Measurements from ENCODE around the gene RSAD2. TPM values are rescaled to one million over a fixed set of nuclear protein-coding genes. Genes with fewer than 3 reads are reported as not detected.
"Not testable (repeated sequence)": the region's sequence is repeated elsewhere in the genome, so short reads cannot be mapped to it uniquely, and the experiment has no call there.

Gene RSAD2
- polyA plus RNA-seq, 1 donor from 2014 or later: 1.2 TPM

DNA sequence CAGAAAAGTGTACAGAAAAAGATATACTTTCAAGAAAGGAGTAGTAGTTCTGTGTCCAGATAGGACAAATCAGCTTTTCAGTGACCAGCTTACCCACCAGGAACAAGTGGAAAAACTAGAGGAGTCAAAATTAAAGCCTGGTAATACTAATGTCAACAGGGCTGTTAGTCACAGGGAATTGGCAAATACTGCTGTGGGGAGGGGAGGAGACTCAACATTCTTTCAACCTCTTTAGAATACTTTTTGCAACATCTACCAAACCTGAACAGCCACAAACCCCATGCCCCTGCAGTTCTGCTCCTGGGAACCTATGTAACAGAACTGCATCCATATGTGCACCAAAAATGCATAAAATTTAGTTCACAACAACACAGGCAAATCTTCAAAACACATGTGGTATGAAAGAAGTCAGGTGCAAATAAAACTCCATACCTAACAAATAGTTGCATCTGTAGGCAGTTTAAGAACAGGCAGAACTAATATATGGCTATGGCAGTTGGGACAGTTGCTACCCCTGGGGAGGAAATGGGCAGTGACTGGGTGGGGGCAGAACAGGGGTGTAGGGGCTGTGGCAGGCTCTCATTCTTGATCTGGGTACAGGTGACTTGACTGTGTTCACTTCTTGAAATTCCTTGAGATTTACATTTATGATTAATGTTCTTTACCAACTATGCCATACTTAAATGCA lies 21.6 kb upstream of the RSAD2 start:
- Histone ChIP-seq H3K27me3 (ENCODE audit: insufficient read depth, low read depth, low read length) (no peaks in the 10 kb centered on the region), H4K20me1 (ENCODE audit: insufficient read depth) (no peaks in the 10 kb centered on the region), H3K9me3 (ENCODE audit: low read length) (no peaks in the 10 kb centered on the region), H3K4me3 (ENCODE audit: low read length) (no peak overlapping the region), H3K79me2 (replicated peaks; ENCODE audit: insufficient read depth, low read length) (no peaks in the 10 kb centered on the region), H3K9ac (ENCODE audit: low read length) (no peak overlapping the region), H3K36me3 (ENCODE audit: insufficient read depth, low read length) (no peaks in the 10 kb centered on the region), H2AFZ (ENCODE audit: low read depth, low read length) (no peak overlapping the region), H3F3A (ENCODE audit: insufficient read depth, low read length, poor library complexity, severe bottlenecking) (peaks cover 3% of the 10 kb centered on the region), H3K9me2 (ENCODE audit: insufficient read depth, low read length) (no peaks in the 10 kb centered on the region), H3K4me2 (ENCODE audit: low read length) (no peak overlapping the region), H3K27ac (ENCODE audit: low read length) (no peak overlapping the region)
- TF ChIP-seq SMC3 (conservative IDR thresholded peaks at IDR 0.05; ENCODE audit: poor library complexity): no peak
- TF ChIP-seq, protein P1, sequence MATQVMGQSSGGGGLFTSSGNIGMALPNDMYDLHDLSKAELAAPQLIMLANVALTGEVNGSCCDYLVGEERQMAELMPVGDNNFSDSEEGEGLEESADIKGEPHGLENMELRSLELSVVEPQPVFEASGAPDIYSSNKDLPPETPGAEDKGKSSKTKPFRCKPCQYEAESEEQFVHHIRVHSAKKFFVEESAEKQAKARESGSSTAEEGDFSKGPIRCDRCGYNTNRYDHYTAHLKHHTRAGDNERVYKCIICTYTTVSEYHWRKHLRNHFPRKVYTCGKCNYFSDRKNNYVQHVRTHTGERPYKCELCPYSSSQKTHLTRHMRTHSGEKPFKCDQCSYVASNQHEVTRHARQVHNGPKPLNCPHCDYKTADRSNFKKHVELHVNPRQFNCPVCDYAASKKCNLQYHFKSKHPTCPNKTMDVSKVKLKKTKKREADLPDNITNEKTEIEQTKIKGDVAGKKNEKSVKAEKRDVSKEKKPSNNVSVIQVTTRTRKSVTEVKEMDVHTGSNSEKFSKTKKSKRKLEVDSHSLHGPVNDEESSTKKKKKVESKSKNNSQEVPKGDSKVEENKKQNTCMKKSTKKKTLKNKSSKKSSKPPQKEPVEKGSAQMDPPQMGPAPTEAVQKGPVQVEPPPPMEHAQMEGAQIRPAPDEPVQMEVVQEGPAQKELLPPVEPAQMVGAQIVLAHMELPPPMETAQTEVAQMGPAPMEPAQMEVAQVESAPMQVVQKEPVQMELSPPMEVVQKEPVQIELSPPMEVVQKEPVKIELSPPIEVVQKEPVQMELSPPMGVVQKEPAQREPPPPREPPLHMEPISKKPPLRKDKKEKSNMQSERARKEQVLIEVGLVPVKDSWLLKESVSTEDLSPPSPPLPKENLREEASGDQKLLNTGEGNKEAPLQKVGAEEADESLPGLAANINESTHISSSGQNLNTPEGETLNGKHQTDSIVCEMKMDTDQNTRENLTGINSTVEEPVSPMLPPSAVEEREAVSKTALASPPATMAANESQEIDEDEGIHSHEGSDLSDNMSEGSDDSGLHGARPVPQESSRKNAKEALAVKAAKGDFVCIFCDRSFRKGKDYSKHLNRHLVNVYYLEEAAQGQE (IDR thresholded peaks at IDR 0.05; ENCODE audit: borderline replicate concordance): no peak
- no peak for TF ChIP-seq MXI1 (conservative IDR thresholded peaks at IDR 0.05; ENCODE audit: poor library complexity, severe bottlenecking)
- TF ChIP-seq POLR2AphosphoS5 (IDR thresholded peaks at IDR 0.05): no peak
- TF ChIP-seq EZH2 (IDR thresholded peaks at IDR 0.05; ENCODE audit: borderline replicate concordance, insufficient read depth, low read length, poor library complexity, severe bottlenecking): no peak
- TF ChIP-seq CTCF (IDR thresholded peaks at IDR 0.05; ENCODE audit: poor library complexity, severe bottlenecking): no peak
- no peak for TF ChIP-seq RAD21 (conservative IDR thresholded peaks at IDR 0.05)
- no peak for TF ChIP-seq TAF1 (IDR thresholded peaks at IDR 0.05; ENCODE audit: low read depth)
- TF ChIP-seq EP300 (conservative IDR thresholded peaks at IDR 0.05; ENCODE audit: poor library complexity, severe bottlenecking): no peak

DNA sequence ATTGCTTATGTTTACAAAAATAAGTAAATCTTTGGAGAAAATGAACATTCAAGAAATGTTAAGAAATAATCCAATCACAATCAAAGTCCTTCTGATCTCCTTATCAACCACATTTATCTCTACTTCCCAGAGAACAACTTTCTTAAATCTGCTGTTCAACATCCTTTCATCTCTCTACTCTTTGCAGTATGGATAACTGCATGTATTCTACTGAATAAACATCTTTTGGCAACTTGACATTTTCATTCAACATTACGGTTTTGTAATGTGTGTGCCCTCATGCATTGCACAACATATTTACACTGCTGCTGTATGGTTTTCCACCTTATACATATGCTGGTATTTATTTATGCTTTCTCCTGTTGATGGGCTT lies 21.0 kb upstream of the RSAD2 start:
- Histone ChIP-seq H4K20me1 (ENCODE audit: insufficient read depth) (no peaks in the 10 kb centered on the region), H3K27ac (ENCODE audit: low read length) (no peak overlapping the region), H3K79me2 (replicated peaks; ENCODE audit: insufficient read depth, low read length) (no peaks in the 10 kb centered on the region), H3K4me3 (ENCODE audit: low read length) (no peak overlapping the region), H3F3A (ENCODE audit: insufficient read depth, low read length, poor library complexity, severe bottlenecking) (peaks cover 3% of the 10 kb centered on the region), H2AFZ (ENCODE audit: low read depth, low read length) (no peak overlapping the region), H3K27me3 (ENCODE audit: insufficient read depth, low read depth, low read length) (no peaks in the 10 kb centered on the region), H3K9me3 (ENCODE audit: low read length) (no peaks in the 10 kb centered on the region), H3K9ac (ENCODE audit: low read length) (no peak overlapping the region), H3K36me3 (ENCODE audit: insufficient read depth, low read length) (no peaks in the 10 kb centered on the region), H3K9me2 (ENCODE audit: insufficient read depth, low read length) (no peaks in the 10 kb centered on the region), H3K4me2 (ENCODE audit: low read length) (no peak overlapping the region)
- TF ChIP-seq CTCF (IDR thresholded peaks at IDR 0.05; ENCODE audit: poor library complexity, severe bottlenecking) (no peak), SMC3 (conservative IDR thresholded peaks at IDR 0.05; ENCODE audit: poor library complexity) (no peak), EP300 (conservative IDR thresholded peaks at IDR 0.05; ENCODE audit: poor library complexity, severe bottlenecking) (no peak), TAF1 (IDR thresholded peaks at IDR 0.05; ENCODE audit: low read depth) (no peak), EZH2 (IDR thresholded peaks at IDR 0.05; ENCODE audit: borderline replicate concordance, insufficient read depth, low read length, poor library complexity, severe bottlenecking) (no peak), POLR2AphosphoS5 (IDR thresholded peaks at IDR 0.05) (no peak), MXI1 (conservative IDR thresholded peaks at IDR 0.05; ENCODE audit: poor library complexity, severe bottlenecking) (no peak)
- TF ChIP-seq, protein P1 (IDR thresholded peaks at IDR 0.05; ENCODE audit: borderline replicate concordance): no peak

DNA sequence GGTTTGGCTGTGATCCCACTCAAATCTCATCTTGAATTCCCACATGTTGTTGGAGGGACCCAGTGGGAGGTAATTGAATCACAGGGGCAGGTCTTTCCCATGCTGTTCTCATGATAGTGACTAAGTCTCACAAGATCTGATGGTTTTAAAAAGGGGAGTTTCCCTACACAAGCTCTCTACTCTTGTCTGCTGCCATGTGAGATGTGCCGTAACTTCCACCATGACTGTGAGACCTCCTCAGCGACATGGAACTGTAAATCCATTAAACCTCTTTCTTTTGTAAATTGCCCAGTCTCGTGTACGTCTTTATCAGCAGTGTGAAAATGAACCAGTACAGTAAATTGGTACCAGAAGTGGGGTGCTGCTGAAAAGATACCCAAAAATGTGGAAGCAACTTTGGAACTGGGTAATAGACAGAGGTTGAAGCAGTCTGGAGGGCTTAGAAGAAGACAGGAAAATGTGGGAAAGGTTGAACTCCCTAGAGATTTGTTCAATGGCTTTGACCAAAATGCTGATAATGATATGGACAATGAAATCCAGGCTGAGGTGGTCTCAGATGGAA lies 19.0 kb upstream of the RSAD2 start:
- not testable (repeated sequence) for H3K27ac ChIP-seq (ENCODE audit: low read length); H3K9ac ChIP-seq (ENCODE audit: low read length); H3K4me2 ChIP-seq (ENCODE audit: low read length); H3F3A ChIP-seq (ENCODE audit: insufficient read depth, low read length, poor library complexity, severe bottlenecking); H3K27me3 ChIP-seq (ENCODE audit: insufficient read depth, low read depth, low read length); H3K4me3 ChIP-seq (ENCODE audit: low read length); H3K79me2 ChIP-seq (replicated peaks; ENCODE audit: insufficient read depth, low read length); H4K20me1 ChIP-seq (ENCODE audit: insufficient read depth); H3K9me3 ChIP-seq (ENCODE audit: low read length); H3K36me3 ChIP-seq (ENCODE audit: insufficient read depth, low read length); H2AFZ ChIP-seq (ENCODE audit: low read depth, low read length); H3K9me2 ChIP-seq (ENCODE audit: insufficient read depth, low read length)

Measured in neural cell (in vitro differentiated cells).